ENCODE measurements around the gene STUM.

DNA sequence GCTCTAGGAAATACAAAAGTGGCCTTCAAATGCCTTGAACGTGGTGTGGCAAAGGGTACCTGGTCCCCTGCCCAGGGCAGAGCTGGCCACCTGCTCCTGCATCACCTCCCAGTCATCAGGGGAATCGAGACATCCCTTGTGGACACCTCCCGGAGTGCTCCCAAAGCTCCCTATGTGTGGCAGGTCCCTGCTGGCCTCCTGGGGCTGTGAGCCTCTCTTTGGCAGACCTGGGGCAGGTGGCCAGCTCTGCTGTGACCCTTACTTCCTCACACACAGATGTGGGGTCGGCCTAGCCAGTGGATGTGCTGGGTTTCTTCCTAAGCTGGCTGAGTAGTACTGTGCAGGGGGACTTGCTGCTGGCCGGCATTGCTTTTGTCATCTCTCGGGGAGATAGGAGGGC is 104.0 kb downstream of the STUM start:
- TF ChIP-seq, protein P1, sequence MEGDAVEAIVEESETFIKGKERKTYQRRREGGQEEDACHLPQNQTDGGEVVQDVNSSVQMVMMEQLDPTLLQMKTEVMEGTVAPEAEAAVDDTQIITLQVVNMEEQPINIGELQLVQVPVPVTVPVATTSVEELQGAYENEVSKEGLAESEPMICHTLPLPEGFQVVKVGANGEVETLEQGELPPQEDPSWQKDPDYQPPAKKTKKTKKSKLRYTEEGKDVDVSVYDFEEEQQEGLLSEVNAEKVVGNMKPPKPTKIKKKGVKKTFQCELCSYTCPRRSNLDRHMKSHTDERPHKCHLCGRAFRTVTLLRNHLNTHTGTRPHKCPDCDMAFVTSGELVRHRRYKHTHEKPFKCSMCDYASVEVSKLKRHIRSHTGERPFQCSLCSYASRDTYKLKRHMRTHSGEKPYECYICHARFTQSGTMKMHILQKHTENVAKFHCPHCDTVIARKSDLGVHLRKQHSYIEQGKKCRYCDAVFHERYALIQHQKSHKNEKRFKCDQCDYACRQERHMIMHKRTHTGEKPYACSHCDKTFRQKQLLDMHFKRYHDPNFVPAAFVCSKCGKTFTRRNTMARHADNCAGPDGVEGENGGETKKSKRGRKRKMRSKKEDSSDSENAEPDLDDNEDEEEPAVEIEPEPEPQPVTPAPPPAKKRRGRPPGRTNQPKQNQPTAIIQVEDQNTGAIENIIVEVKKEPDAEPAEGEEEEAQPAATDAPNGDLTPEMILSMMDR (IDR thresholded peaks at IDR 0.05): no peak
- TF ChIP-seq POLR2A (IDR thresholded peaks at IDR 0.05): no peak

All from upper lobe of left lung (tissue), 4 donors.